WTC11 (cell line): ENCODE results near the gene RFK. TPM values are rescaled to one million over a fixed set of nuclear protein-coding genes. Genes with fewer than 3 reads are reported as not detected.

ENCODE experiments used
- ATAC-seq: fragments of 200-7000 bp; cut with Tn5 transposase; 2 replicates; pipeline ENCODE4 v1.10.0; 2021; ENCODE audit warnings: mild to moderate bottlenecking, moderate library complexity
- CTCF ChIA-PET: fragments of 300-600 bp; sonication (Branson Sonifier 250); formaldehyde crosslinking; loops from one replicate; lab custom pipeline; 2021; ENCODE audit warnings: antibody characterized with exemption; lab: Charles Lee
- POLR2A ChIA-PET: fragments of 350-600 bp; sonication (Branson Sonifier 250); formaldehyde crosslinking; loops from one replicate; lab custom pipeline; 2021; ENCODE audit warnings: antibody characterized with exemption; lab: Charles Lee
- DNase-seq: peaks from one replicate; pipeline ENCODE4 v3.0.0; 2021; ENCODE audit warnings: low spot score
- H3K27ac Mint-ChIP-seq: 2 replicates; pipeline ENCODE4 v1.8.0; 2021; ENCODE audit warnings: mixed read lengths
- H3K27me3 Mint-ChIP-seq: 2 replicates; pipeline ENCODE4 v1.8.0; 2021; ENCODE audit warnings: low read depth, mild to moderate bottlenecking, moderate library complexity, mixed read lengths
- H3K36me3 Mint-ChIP-seq: 2 replicates; pipeline ENCODE4 v1.8.0; 2021; ENCODE audit warnings: mixed read lengths
- H3K4me1 Mint-ChIP-seq: 2 replicates; pipeline ENCODE4 v1.8.0; 2022; ENCODE audit warnings: mixed read lengths
- H3K4me3 Mint-ChIP-seq: 2 replicates; pipeline ENCODE4 v1.8.0; 2021; ENCODE audit warnings: mild to moderate bottlenecking, moderate library complexity, mixed read lengths
- H3K9me3 Mint-ChIP-seq: 2 replicates; pipeline ENCODE4 v1.8.0; 2021; ENCODE audit warnings: mixed read lengths
- ATF6 ChIP-seq: sonication (generic); formaldehyde crosslinking; IDR thresholded peaks from 2 replicates; pipeline ENCODE4 v1.8.1; 2023; ENCODE audit warnings: mild to moderate bottlenecking, missing genetic modification reagents
- CDX4 ChIP-seq: fragments of 250-450 bp; sonication (Bioruptor Pico); IDR thresholded peaks from 2 replicates; pipeline ENCODE4 v1.9.0; 2021; ENCODE audit warnings: moderate library complexity, mild to moderate bottlenecking, inconsistent platforms, borderline replicate concordance
- E2F1 ChIP-seq: sonication (generic); formaldehyde crosslinking; IDR thresholded peaks from 2 replicates; pipeline ENCODE4 v1.8.0; 2022; ENCODE audit warnings: mild to moderate bottlenecking, missing genetic modification reagents
- ESRRA ChIP-seq: sonication (generic); formaldehyde crosslinking; IDR thresholded peaks from 2 replicates; pipeline ENCODE4 v1.8.1; 2022; ENCODE audit warnings: mild to moderate bottlenecking, missing genetic modification reagents, borderline replicate concordance
- ETV6 ChIP-seq: sonication (generic); formaldehyde crosslinking; IDR thresholded peaks from 2 replicates; pipeline ENCODE4 v1.8.1; 2022; ENCODE audit warnings: mild to moderate bottlenecking, missing genetic modification reagents
- JAZF1 ChIP-seq: fragments of 250-450 bp; sonication (Bioruptor Pico); IDR thresholded peaks from 2 replicates; pipeline ENCODE4 v1.9.0; 2021; ENCODE audit warnings: moderate library complexity, mild to moderate bottlenecking, inconsistent platforms
- MAX ChIP-seq: sonication (generic); formaldehyde crosslinking; IDR thresholded peaks from 2 replicates; pipeline ENCODE4 v1.8.0; 2022; ENCODE audit warnings: mild to moderate bottlenecking, missing genetic modification reagents
- NR3C1 ChIP-seq: sonication (generic); formaldehyde crosslinking; conservative IDR thresholded peaks from 2 replicates; pipeline ENCODE4 v1.8.1; 2023; ENCODE audit warnings: low read depth, mild to moderate bottlenecking, missing genetic modification reagents
- OVOL2 ChIP-seq: fragments of 250-450 bp; sonication (Bioruptor Pico); IDR thresholded peaks from 2 replicates; pipeline ENCODE4 v1.9.0; 2021; ENCODE audit warnings: mild to moderate bottlenecking, borderline replicate concordance
- PRRX2 ChIP-seq: fragments of 250-450 bp; sonication (Bioruptor Pico); IDR thresholded peaks from 2 replicates; pipeline ENCODE4 v1.8.0; 2021; ENCODE audit warnings: mild to moderate bottlenecking
- SMAD3 ChIP-seq: sonication (generic); formaldehyde crosslinking; IDR thresholded peaks from 2 replicates; pipeline ENCODE4 v1.8.0; 2022; ENCODE audit warnings: missing genetic modification reagents, mild to moderate bottlenecking, borderline replicate concordance
- TEAD4 ChIP-seq: sonication (generic); formaldehyde crosslinking; IDR thresholded peaks from 2 replicates; pipeline ENCODE4 v1.8.0; 2022; ENCODE audit warnings: mild to moderate bottlenecking, missing genetic modification reagents
- ZBTB21 ChIP-seq: sonication (generic); formaldehyde crosslinking; IDR thresholded peaks from 2 replicates; pipeline ENCODE4 v1.8.1; 2023; ENCODE audit warnings: mild to moderate bottlenecking, missing genetic modification reagents, borderline replicate concordance
- ZBTB43 ChIP-seq: sonication (generic); formaldehyde crosslinking; IDR thresholded peaks from 2 replicates; pipeline ENCODE4 v1.8.1; 2023; ENCODE audit warnings: mild to moderate bottlenecking, missing genetic modification reagents
- ZMAT4 ChIP-seq: fragments of 250-450 bp; sonication (Bioruptor Pico); IDR thresholded peaks from 2 replicates; pipeline ENCODE4 v1.9.0; 2021; ENCODE audit warnings: mild to moderate bottlenecking
- ZNF281 ChIP-seq: sonication (generic); formaldehyde crosslinking; IDR thresholded peaks from 2 replicates; pipeline ENCODE4 v1.8.0; 2023; ENCODE audit warnings: mild to moderate bottlenecking, missing genetic modification reagents
- ZNF396 ChIP-seq: fragments of 250-450 bp; sonication (Bioruptor Pico); IDR thresholded peaks from 2 replicates; pipeline ENCODE4 v1.8.0; 2021; ENCODE audit warnings: mild to moderate bottlenecking, moderate library complexity, borderline replicate concordance
- ZNF512 ChIP-seq: sonication (generic); formaldehyde crosslinking; IDR thresholded peaks from 2 replicates; pipeline ENCODE4 v1.8.1; 2022; ENCODE audit warnings: missing genetic modification reagents, borderline replicate concordance
- total RNA-seq: library from RNA; stranded (reverse); gene quantifications from 3 replicates; pipeline ENCODE4 v1.2.3, GENCODE V29; 2021

RFK gene
- total RNA-seq, 1 experiment from 2014 or later, result 14.9 TPM

GRCh38 chr9:76366275-76366674, 28.0 kb downstream of the RFK start:
- H3K4me1 Mint-ChIP-seq, result peaks cover 13% of the 10 kb centered on the region
- H3K4me3 Mint-ChIP-seq, result no peak overlapping the region
- CTCF ChIA-PET, result no interaction called here
- TF ChIP-seq OVOL2 (CRISPR knock-in tag) (no peak), NR3C1 (CRISPR knock-in tag) (no peak), ETV6 (no peak), ATF6 (CRISPR knock-in tag) (no peak), MAX (CRISPR knock-in tag) (no peak), ZNF281 (CRISPR knock-in tag) (no peak), ZBTB43 (CRISPR knock-in tag) (no peak), PRRX2 (no peak), ZNF396 (CRISPR knock-in tag) (no peak), ZBTB21 (CRISPR knock-in tag) (no peak), ZMAT4 (no peak), JAZF1 (CRISPR knock-in tag) (no peak), E2F1 (CRISPR knock-in tag) (no peak), SMAD3 (CRISPR knock-in tag) (no peak), CDX4 (no peak), TEAD4 (no peak), ZNF512 (CRISPR knock-in tag) (no peak), ESRRA (CRISPR knock-in tag) (no peak)
- no peaks in the 10 kb centered on the region for H3K36me3 Mint-ChIP-seq
- no peak for DNase-seq
- no peaks in the 10 kb centered on the region; the same call in 1 of the 2 replicates for H3K27me3 Mint-ChIP-seq
- H3K27ac Mint-ChIP-seq, result no peak overlapping the region
- POLR2A ChIA-PET, result no interaction called here
- H3K9me3 Mint-ChIP-seq, result peaks cover 4% of the 10 kb centered on the region
- ATAC-seq, result no peak
